ENCODE data around the gene NPC1.

DNA sequence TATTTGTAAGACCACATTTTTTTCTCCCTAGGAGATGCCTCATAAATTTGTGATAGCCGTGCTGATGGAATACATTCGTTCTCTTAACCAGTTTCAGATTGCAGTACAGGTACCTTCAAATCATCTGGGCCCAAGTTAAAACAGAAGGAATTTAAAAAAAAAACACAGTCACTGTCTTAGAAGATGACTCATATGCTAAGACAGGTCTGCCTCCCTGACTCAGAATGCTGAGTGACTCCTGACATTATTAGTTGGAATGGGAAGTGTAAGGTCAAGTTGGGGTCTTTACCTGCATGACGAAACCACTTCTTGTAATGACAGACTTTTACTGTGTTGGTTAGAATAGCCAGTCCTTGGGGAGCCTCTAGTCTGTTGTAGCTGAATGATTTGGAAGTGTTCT lies 56.7 kb downstream of the NPC1 start:
- TF ChIP-seq, protein P1, sequence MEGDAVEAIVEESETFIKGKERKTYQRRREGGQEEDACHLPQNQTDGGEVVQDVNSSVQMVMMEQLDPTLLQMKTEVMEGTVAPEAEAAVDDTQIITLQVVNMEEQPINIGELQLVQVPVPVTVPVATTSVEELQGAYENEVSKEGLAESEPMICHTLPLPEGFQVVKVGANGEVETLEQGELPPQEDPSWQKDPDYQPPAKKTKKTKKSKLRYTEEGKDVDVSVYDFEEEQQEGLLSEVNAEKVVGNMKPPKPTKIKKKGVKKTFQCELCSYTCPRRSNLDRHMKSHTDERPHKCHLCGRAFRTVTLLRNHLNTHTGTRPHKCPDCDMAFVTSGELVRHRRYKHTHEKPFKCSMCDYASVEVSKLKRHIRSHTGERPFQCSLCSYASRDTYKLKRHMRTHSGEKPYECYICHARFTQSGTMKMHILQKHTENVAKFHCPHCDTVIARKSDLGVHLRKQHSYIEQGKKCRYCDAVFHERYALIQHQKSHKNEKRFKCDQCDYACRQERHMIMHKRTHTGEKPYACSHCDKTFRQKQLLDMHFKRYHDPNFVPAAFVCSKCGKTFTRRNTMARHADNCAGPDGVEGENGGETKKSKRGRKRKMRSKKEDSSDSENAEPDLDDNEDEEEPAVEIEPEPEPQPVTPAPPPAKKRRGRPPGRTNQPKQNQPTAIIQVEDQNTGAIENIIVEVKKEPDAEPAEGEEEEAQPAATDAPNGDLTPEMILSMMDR (IDR thresholded peaks at IDR 0.05), result no peak
- no peak for TF ChIP-seq POLR2AphosphoS5 (IDR thresholded peaks at IDR 0.05)
